GM12878 (cell line): ENCODE measurements around the gene TMEM72. TPM values are rescaled to one million over a fixed set of nuclear protein-coding genes. Genes with fewer than 3 reads are reported as not detected.

Experiments used
- ATAC-seq: fragments of 200-7000 bp; cut with Tn5 transposase; 3 replicates; pipeline ENCODE4 v1.9.1; 2020; ENCODE audit warnings: mild to moderate bottlenecking, moderate library complexity
- BruUV-seq: library from RNA; stranded (reverse); fragments of 400-500 nt; replicated peaks from 2 replicates; lab custom pipeline; 2021; lab: Mats Ljungman, UMichigan
- CTCF ChIA-PET: fragments of 300-600 bp; sonication (Branson Sonifier 250); formaldehyde crosslinking; extraction: SDS; loops from one replicate; lab custom pipeline; 2021; ENCODE audit warnings: inconsistent platforms; lab: Yijun Ruan, JAX
- POLR2A ChIA-PET: fragments of 350-600 bp; formaldehyde crosslinking; extraction: SDS; loops from one replicate; lab custom pipeline; 2021; ENCODE audit warnings: inconsistent platforms; lab: Charles Lee
- RAD21 ChIA-PET: fragments of 300-600 bp; sonication (Branson Sonifier 250); formaldehyde crosslinking; loops from one replicate; lab custom pipeline; 2023; ENCODE audit warnings: antibody characterized with exemption; ENCODE audit not compliant: unreplicated experiment; lab: Charles Lee
- SMC1A ChIA-PET: fragments of 300-600 bp; sonication (Branson Sonifier 250); formaldehyde crosslinking; loops from one replicate; lab custom pipeline; 2023; ENCODE audit not compliant: unreplicated experiment, uncharacterized antibody; lab: Charles Lee
- DNase-seq: peaks from one replicate; pipeline ENCODE4 v3.0.0-alpha.2; 2011; ENCODE audit warnings: low read depth, low spot score
- FAIRE-seq: peaks from 3 replicates; lab custom pipeline; 2011; peaks lifted over from hg19 to GRCh38; lab: Jason Lieb, UNC
- H2AFZ ChIP-seq: 2 replicates; pipeline ENCODE4 v1.6.0; 2011; ENCODE audit warnings: low read depth, low read length, control low read depth; ENCODE audit not compliant: control insufficient read depth
- H3K27ac ChIP-seq: 2 replicates; pipeline ENCODE4 v1.5.1; 2011; ENCODE audit warnings: control low read depth; ENCODE audit not compliant: control insufficient read depth, insufficient read depth
- H3K27me3 ChIP-seq, 2 experiments: replicated peaks in 1 of 2; 2 replicates each; pipeline versions ENCODE4 v1.6.0 to v1.6.1; 2011; ENCODE audit warnings: low read length in 1 of 2; ENCODE audit not compliant: control insufficient read depth in 2 of 2, insufficient read depth in 2 of 2
- H3K36me3 ChIP-seq, 2 experiments: 2 replicates each; pipeline ENCODE4 v1.5.1; 2011; ENCODE audit warnings: low read length in 1 of 2; ENCODE audit not compliant: control insufficient read depth in 2 of 2, insufficient read depth in 2 of 2
- H3K4me1 ChIP-seq: 2 replicates; pipeline ENCODE4 v1.6.1; 2011; ENCODE audit warnings: mild to moderate bottlenecking, low read length, moderate library complexity, mixed read lengths; ENCODE audit not compliant: control insufficient read depth, insufficient read depth
- H3K4me2 ChIP-seq: 2 replicates; pipeline ENCODE4 v1.6.0; 2011; ENCODE audit warnings: control low read depth; ENCODE audit not compliant: control insufficient read depth, insufficient read depth
- H3K4me3 ChIP-seq: fragments of 200-600 bp; sonication (generic); 2 replicates; pipeline ENCODE4 v1.5.1; 2016
- H3K79me2 ChIP-seq: 2 replicates; pipeline ENCODE4 v1.6.0; 2011; ENCODE audit warnings: low read length; ENCODE audit not compliant: control insufficient read depth, insufficient read depth
- H3K9ac ChIP-seq: 2 replicates; pipeline ENCODE4 v1.8.0; 2011; ENCODE audit warnings: low read length, control low read depth, mixed read lengths; ENCODE audit not compliant: control insufficient read depth, insufficient read depth
- H3K9me3 ChIP-seq: replicated peaks from 3 replicates; pipeline ENCODE4 v1.5.1; 2011; ENCODE audit warnings: mild to moderate bottlenecking, low read length; ENCODE audit not compliant: control insufficient read depth, insufficient read depth
- H4K20me1 ChIP-seq: 2 replicates; pipeline ENCODE4 v1.6.0; 2011; ENCODE audit not compliant: control insufficient read depth, insufficient read depth
- GATAD2B ChIP-seq: fragments of 450-650 bp; conservative IDR thresholded peaks from 2 replicates; pipeline ENCODE4 v1.6.1; 2017; ENCODE audit warnings: low read depth, mild to moderate bottlenecking, moderate library complexity
- NR2C2 ChIP-seq: IDR thresholded peaks from 2 replicates; pipeline ENCODE4 v1.6.1; 2011; ENCODE audit warnings: borderline replicate concordance, low read depth; ENCODE audit not compliant: control insufficient read depth, insufficient read length
- PKNOX1 ChIP-seq: fragments of 450-650 bp; IDR thresholded peaks from 2 replicates; pipeline ENCODE4 v1.6.1; 2016; ENCODE audit warnings: mild to moderate bottlenecking
- SREBF2 ChIP-seq: IDR thresholded peaks from 2 replicates; pipeline ENCODE4 v1.6.1; 2012; ENCODE audit warnings: mild to moderate bottlenecking, low read length
- STAT1 ChIP-seq: fragments of 450-650 bp; conservative IDR thresholded peaks from 2 replicates; pipeline ENCODE4 v1.6.1; 2014; ENCODE audit warnings: antibody characterized with exemption, mild to moderate bottlenecking
- USF1 ChIP-seq: IDR thresholded peaks from 2 replicates; pipeline ENCODE4 v1.6.1; 2011; ENCODE audit warnings: borderline replicate concordance, low read depth, mild to moderate bottlenecking, moderate library complexity, mixed read lengths, low read length; ENCODE audit not compliant: insufficient read depth; ENCODE audit errors: extremely low read length
- YY1 ChIP-seq: IDR thresholded peaks from 2 replicates; pipeline ENCODE4 v1.6.1; 2011; ENCODE audit warnings: low read depth, mild to moderate bottlenecking, low read length
- ZNF592 ChIP-seq: fragments of 450-650 bp; IDR thresholded peaks from 2 replicates; pipeline ENCODE4 v1.6.1; 2017; ENCODE audit warnings: mild to moderate bottlenecking, moderate library complexity
- WGBS: methylation state at CpG from one replicate; pipeline ENCODE4 v1.1.6; 2016; ENCODE audit warnings: low lambda C conversion rate; ENCODE audit not compliant: insufficient replicate concordance, insufficient coverage; ENCODE audit errors: missing lambda C conversion rate; 5-methylcytosine and 5-hydroxymethylcytosine counted together
- in situ Hi-C: fragments of 300-500 bp; cut with MboI; formaldehyde crosslinking; loops from 9 replicates; pipeline ENCODE4 v1.14.3; 2018; ENCODE audit warnings: mixed read lengths
- intact Hi-C: fragments of 100-400 bp; cut with micrococcal nuclease; formaldehyde crosslinking; loops from one replicate; pipeline ENCODE4 v1.14.2; 2022; ENCODE audit not compliant: unreplicated experiment
- polyA plus RNA-seq, 11 experiments: library from polyadenylated mRNA; depleted of rRNA in 4 of 11; unstranded in 6 of 11; stranded (reverse) in 5 of 11; fragments of >200 nt; fragmentation: Nextera tagmentation in 4 of 11; fragmentation: Illumina TruSeq in 1 of 11; extraction: Ambion mirVana in 4 of 11; extraction: Trizol in 1 of 11; gene quantifications; 1 replicate in 1 of 11; 2 replicates in 10 of 11; pipeline versions ENCODE4 v1.2.1 to v1.2.3, GENCODE V29; 2011 to 2016; ENCODE audit warnings: inconsistent platforms in 2 of 11, missing spikeins in 2 of 11, low read depth in 1 of 11
- total RNA-seq, 4 experiments: library from RNA; depleted of rRNA in 3 of 4; stranded (reverse); fragments of >200 nt in 3 of 4; fragmentation: Illumina TruSeq in 1 of 4; extraction: Trizol in 1 of 4; gene quantifications; 2 replicates each; pipeline versions ENCODE4 v1.2.1 to v1.2.3, GENCODE V29; 2013 to 2021

Gene TMEM72
- total and polyA plus RNA-seq, 10 of the 15 experiments (the other 5 are each of a cell fraction or from before 2014, with no cell fraction given) = 0.12 TPM; not detected in 9

GRCh38 chr10:44947371-44948152, 36.4 kb downstream of the TMEM72 start (continued):
- TF ChIP-seq ZNF592 (no peak), GATAD2B (0 out of 2 replicates have a peak, but pooled peaks have one; percentile 46), YY1 (no peak), SREBF2 (no peak), STAT1 (no peak), NR2C2 (no peak)

- no peak overlapping the region for H3K9ac ChIP-seq
- H3K27ac ChIP-seq = peak overlapping the region; percentile 67
- POLR2A ChIA-PET = interaction anchor here (0.9 to 8.5 kb wide), 4 partner anchors 14 to 28 kb away, joined by 3 to 174 read pairs (median 12); partner anchors contain the start of gene RASSF4
- H4K20me1 ChIP-seq = no peaks in the 10 kb centered on the region
- DNase-seq (no peak), FAIRE-seq (peak; percentile 76), ATAC-seq (peak; percentile 19; the same call in 2 of the 3 replicates)
- WGBS = 0% methylated on average over 1 of the region's 1 CpG
- no peaks in the 10 kb centered on the region for H3K79me2 ChIP-seq
- CTCF ChIA-PET = interaction anchor here (1.2 to 6.8 kb wide), 6 partner anchors 10 to 87 kb away, joined by 3 to 80 read pairs (median 6); no protein-coding TSS in a partner anchor
- H3K4me2 ChIP-seq = peak overlapping the region; percentile 0; the same call in 1 of the 2 replicates
- peak; percentile 35; the same call in 1 of the 2 replicates for TF ChIP-seq PKNOX1
- TF ChIP-seq USF1 = no peak
- H3K27me3 ChIP-seq = no peaks in the 10 kb centered on the region
- peaks cover 51% of the 10 kb centered on the region for H3K4me1 ChIP-seq
- no peaks in the 10 kb centered on the region for H3K36me3 ChIP-seq
- no TSS peak for BruUV-seq
- no peak overlapping the region; the same call in 1 of the 2 replicates for H3K4me3 ChIP-seq
- RAD21 ChIA-PET = interaction anchor here (1.0 to 7.5 kb wide), 7 partner anchors 11 to 27 kb away, joined by 3 to 60 read pairs (median 34); partner anchors contain the start of gene RASSF4
- intact Hi-C loops = loop anchor here (1.0 kb wide), 1 partner anchor 10 kb away; no protein-coding TSS in a partner anchor
- peaks cover 10% of the 10 kb centered on the region for H3K9me3 ChIP-seq
- H2AFZ ChIP-seq = no peak overlapping the region
- SMC1A ChIA-PET = interaction anchor here (0.9 to 8.4 kb wide), 7 partner anchors 11 to 44 kb away, joined by 3 to 147 read pairs (median 8); partner anchors contain the start of gene DEPP1
- in situ Hi-C loops = no loop called here
Observed at GRCh38 chr10:44948642-44949041, 37.5 kb downstream of the TMEM72 start.
